IPS-18a (cell line): ENCODE data around the gene LAP3.
"Not testable (repeated sequence)": the region's sequence is repeated elsewhere in the genome, so short reads cannot be mapped to it uniquely, and the experiment has no call there.

Experiments used
- H3K27ac ChIP-seq: one replicate; pipeline ENCODE4 v1.5.1; 2013; ENCODE audit warnings: low read length
- H3K27me3 ChIP-seq: one replicate; pipeline ENCODE4 v1.6.1; 2013; ENCODE audit warnings: mild to moderate bottlenecking, low read length; ENCODE audit not compliant: control insufficient read depth, insufficient read depth
- H3K36me3 ChIP-seq: one replicate; pipeline ENCODE4 v1.6.1; 2013; ENCODE audit warnings: low read depth, low read length; ENCODE audit not compliant: control insufficient read depth
- H3K4me1 ChIP-seq: one replicate; pipeline ENCODE4 v1.6.1; 2013; ENCODE audit warnings: low read depth, low read length; ENCODE audit not compliant: control insufficient read depth
- H3K4me3 ChIP-seq: one replicate; pipeline ENCODE4 v1.5.1; 2013; ENCODE audit warnings: low read length
- H3K9ac ChIP-seq: one replicate; pipeline ENCODE4 v1.6.1; 2013; ENCODE audit warnings: mild to moderate bottlenecking, low read length, moderate library complexity
- H3K9me3 ChIP-seq: one replicate; pipeline ENCODE4 v1.6.1; 2013; ENCODE audit warnings: low read depth, low read length; ENCODE audit not compliant: control insufficient read depth

The LAP3 gene

GRCh38 chr4:17576932-17577664, at the start of gene LAP3:
Gene LAP3, plus strand, starts transcription at chr4:17577198. Its CDS starts 268 bp downstream, at chr4:17577466.
- H3K27me3 ChIP-seq = peaks cover 8% of the 10 kb centered on the region
- no peak within 1 kb of the TSS for H3K27ac ChIP-seq
- H3K9ac ChIP-seq = peak within 1 kb of the TSS; percentile 63
- H3K9me3 ChIP-seq = no peaks in the 10 kb centered on the region
- no peaks in the 10 kb centered on the region for H3K4me1 ChIP-seq
- H3K36me3 ChIP-seq = peaks cover 18% of the 10 kb centered on the region
- H3K4me3 ChIP-seq = peak within 1 kb of the TSS; percentile 69

- Histone ChIP-seq H3K36me3 (no peaks in the 10 kb centered on the region), H3K9me3 (no peaks in the 10 kb centered on the region), H3K4me1 (no peaks in the 10 kb centered on the region), H3K27me3 (no peaks in the 10 kb centered on the region), H3K27ac (no peak overlapping the region), H3K4me3 (no peak overlapping the region), H3K9ac (no peak overlapping the region)
Measured at GRCh38 chr4:17528551-17529165, 48.3 kb upstream of the LAP3 start.

DNA sequence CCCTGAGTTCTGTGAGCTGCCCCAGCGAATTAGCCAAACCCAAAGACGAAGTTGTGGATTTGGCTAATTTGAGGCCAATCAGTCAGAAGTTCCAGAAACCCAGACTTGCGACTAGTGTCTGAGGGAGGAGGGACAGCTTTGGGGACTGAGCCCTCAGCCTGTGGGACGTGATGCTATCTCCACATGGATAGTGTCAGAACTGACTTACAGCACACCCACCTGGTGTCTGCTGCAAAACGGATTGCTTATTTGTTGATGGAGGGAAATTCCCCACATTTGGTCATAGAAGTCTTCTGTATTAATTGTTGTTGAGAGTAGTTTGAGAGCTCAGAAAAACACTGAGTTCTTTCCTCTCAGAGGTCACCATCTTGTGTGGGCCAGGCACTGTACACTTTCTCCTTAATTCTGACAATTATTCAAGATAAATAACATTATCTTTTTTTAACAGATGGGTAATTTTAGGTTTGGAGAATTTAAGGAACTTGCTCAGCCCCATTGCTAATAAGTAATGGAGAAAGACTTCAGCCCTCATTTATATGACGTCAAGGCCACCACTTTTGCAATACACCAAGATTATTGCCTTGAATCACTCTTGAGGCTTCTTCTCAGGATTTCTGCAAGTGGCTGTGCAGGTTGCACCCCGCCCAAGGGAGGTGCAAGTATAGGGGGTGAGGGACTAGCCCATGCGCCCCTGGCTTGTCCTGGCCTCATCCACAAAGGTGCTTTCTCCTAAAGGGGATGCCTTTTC, 45.3 kb upstream of the LAP3 start:
- Histone ChIP-seq H3K9ac (no peak overlapping the region), H3K4me1 (no peaks in the 10 kb centered on the region), H3K36me3 (no peaks in the 10 kb centered on the region)

GRCh38 chr4:17534705-17535104, 42.3 kb upstream of the LAP3 start:
- Histone ChIP-seq H3K9me3 (no peaks in the 10 kb centered on the region), H3K4me3 (no peak overlapping the region), H3K36me3 (no peaks in the 10 kb centered on the region), H3K27ac (no peak overlapping the region), H3K27me3 (no peaks in the 10 kb centered on the region), H3K4me1 (no peaks in the 10 kb centered on the region), H3K9ac (no peak overlapping the region)

More for the DNA sequence above, 45.3 kb upstream of the LAP3 start:
- H3K27me3 ChIP-seq = no peaks in the 10 kb centered on the region
- no peak overlapping the region for H3K4me3 ChIP-seq
- H3K27ac ChIP-seq = no peak overlapping the region
- H3K9me3 ChIP-seq = no peaks in the 10 kb centered on the region

DNA sequence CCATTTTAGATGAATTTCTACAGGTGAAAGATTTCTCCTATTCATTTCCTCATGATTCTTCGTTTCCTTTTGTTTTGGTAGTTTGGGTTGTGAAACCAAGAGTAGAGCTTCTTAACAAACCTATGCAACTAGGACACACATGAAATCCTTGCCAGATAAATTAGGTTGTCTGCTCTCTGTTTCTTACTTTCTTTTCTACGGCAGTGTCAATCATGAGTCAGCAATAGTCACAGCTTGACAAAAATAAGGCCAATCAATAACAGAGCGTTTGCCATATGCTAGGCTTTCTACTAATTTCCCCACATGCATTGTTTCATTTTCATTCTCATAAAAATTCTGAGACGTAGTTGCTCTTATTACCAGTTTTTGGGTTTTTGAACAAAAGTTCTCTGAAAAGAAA, 41.8 kb upstream of the LAP3 start:
- Histone ChIP-seq H3K27ac (no peak overlapping the region), H3K4me3 (no peak overlapping the region), H3K9me3 (no peaks in the 10 kb centered on the region), H3K27me3 (no peaks in the 10 kb centered on the region), H3K9ac (no peak overlapping the region), H3K36me3 (no peaks in the 10 kb centered on the region), H3K4me1 (no peaks in the 10 kb centered on the region)

DNA sequence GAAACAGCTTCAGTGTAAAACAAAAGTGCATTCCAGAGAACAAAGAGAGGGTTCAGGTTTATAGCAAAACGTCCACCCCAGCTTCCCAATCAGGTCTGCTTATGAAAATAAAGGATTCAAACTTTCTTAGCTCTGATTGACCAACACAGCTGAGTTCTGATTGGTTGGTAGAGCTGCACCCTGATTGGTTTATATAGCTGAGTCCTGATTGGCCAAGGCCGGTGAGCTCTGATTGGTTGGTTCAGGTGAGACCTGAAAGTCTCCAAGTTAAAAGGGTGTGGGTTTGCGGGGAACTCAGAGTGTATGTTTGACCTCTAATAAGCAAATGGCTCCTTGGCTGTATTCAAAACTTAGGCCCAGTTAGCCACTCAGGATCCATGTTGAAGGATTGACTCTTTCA, 41.1 kb upstream of the LAP3 start:
- H3K9ac ChIP-seq = no peak overlapping the region
- no peaks in the 10 kb centered on the region for H3K4me1 ChIP-seq
- no peaks in the 10 kb centered on the region for H3K27me3 ChIP-seq
- no peak overlapping the region for H3K4me3 ChIP-seq
- H3K9me3 ChIP-seq = no peaks in the 10 kb centered on the region
- H3K27ac ChIP-seq = no peak overlapping the region
- H3K36me3 ChIP-seq = no peaks in the 10 kb centered on the region

DNA sequence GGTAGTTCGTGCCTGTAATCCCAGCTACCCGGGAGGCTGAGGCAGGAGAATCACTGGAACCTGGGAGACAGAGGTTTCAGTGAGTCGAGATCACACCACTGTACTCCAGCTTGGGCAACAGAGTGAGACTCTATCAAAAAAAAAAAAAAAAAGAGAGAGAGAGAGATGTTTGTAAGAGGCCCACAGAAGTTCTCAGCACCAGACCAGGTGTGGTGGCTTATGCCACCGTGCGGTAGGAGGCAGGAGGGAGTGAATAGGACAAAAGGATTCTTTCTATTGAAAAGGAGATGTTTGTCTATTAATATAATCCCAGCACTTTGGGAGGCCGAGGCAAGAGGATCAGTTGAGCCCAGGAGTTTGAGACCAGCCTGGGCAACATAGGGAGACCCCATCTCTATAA, 39.9 kb upstream of the LAP3 start:
- not testable (repeated sequence) for H3K9ac ChIP-seq, H3K4me1 ChIP-seq, H3K36me3 ChIP-seq, H3K27me3 ChIP-seq, H3K27ac ChIP-seq, H3K4me3 ChIP-seq, H3K9me3 ChIP-seq

DNA sequence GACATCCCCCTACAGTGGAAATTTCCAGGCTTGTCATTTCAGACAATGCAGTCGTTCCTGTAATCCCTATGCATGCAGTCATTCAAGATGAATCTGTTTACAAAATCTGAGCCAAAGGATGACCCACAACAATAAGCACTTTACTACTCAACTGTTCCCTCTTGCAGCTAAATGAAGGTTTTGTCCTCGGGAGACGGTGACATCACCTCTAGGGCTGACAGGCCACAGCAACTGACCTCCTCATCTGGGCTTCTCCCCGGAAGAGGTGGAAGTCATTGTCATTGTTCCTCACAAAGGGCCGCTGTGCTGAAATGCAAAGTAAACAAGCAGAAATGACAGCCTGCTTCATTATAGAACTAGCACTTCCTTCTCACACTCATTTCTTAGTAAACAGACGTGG, 32.8 kb upstream of the LAP3 start:
- Histone ChIP-seq H3K27me3 (peaks cover 9% of the 10 kb centered on the region), H3K27ac (no peak overlapping the region)

DNA sequence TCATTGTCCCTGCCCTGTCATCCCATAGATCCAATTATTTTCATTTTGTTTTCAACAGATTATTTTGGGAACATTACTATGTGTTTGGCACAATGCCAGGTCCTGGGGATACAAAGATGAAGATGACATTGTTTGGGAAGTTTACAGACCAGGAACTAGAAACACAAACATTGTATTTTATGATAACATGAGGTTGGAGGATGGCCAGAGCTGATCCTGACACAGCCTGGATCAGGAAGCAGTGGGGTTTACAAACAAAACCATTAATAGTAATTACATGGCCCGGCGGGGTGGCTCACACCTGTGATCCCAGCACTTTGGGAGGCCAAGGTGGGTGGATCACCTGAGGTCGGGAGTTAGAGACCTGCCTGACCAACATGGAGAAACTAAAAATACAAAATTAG, 32.2 kb upstream of the LAP3 start:
- no peak overlapping the region for H3K4me3 ChIP-seq

More for the DNA sequence above, 32.8 kb upstream of the LAP3 start:
- Histone ChIP-seq H3K4me3 (no peak overlapping the region), H3K36me3 (no peaks in the 10 kb centered on the region), H3K4me1 (peaks cover 4% of the 10 kb centered on the region), H3K9me3 (no peaks in the 10 kb centered on the region), H3K9ac (no peak overlapping the region)

DNA sequence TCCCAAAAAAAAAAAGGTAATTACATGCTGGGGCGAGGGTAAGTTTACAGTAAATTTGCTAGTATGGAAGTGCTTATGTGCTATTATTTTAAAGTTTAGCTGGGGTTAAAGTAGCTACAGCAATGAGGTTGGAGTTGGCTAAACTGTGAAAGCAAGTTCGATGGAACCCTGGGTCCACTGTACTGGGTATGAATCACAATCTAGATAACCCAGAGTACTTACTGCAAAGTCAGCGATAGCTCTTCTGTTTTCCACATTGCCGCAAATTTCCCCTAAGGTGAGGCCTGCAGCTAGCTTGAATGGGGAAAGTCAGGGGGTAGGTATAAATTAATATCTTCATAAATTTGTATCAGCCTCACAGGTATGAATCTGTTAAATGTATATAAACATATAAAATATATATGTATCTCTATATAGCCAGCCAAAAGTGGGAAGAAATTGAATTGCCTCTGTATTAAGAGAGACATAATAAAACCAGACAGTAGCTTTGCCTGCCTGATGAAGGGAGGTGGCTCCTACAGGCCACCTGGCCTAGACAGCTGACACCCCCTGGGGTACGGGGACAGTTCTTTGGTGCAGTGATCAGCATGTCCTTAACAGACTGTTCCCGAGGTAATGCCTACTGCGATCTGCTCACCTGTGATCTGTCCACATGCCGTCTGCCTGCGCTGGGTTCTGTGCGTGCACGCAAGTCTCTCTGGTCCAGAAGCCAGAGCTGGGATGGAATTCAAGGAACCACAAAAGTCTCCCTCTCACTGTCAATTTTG, 31.4 kb upstream of the LAP3 start:
- Histone ChIP-seq H3K27ac (no peak overlapping the region), H3K36me3 (no peaks in the 10 kb centered on the region), H3K27me3 (peaks cover 9% of the 10 kb centered on the region), H3K9ac (no peak overlapping the region), H3K4me1 (peaks cover 4% of the 10 kb centered on the region), H3K9me3 (no peaks in the 10 kb centered on the region), H3K4me3 (no peak overlapping the region)

More for the DNA sequence above, 32.2 kb upstream of the LAP3 start:
- no peak overlapping the region for H3K9ac ChIP-seq
- H3K27me3 ChIP-seq = peaks cover 9% of the 10 kb centered on the region
- H3K4me1 ChIP-seq = peaks cover 4% of the 10 kb centered on the region
- no peak overlapping the region for H3K27ac ChIP-seq
- no peaks in the 10 kb centered on the region for H3K9me3 ChIP-seq
- no peaks in the 10 kb centered on the region for H3K36me3 ChIP-seq

- no peak overlapping the region for H3K4me3 ChIP-seq
- no peaks in the 10 kb centered on the region for H3K9me3 ChIP-seq
- peaks cover 9% of the 10 kb centered on the region for H3K27me3 ChIP-seq
- H3K36me3 ChIP-seq = no peaks in the 10 kb centered on the region
- H3K27ac ChIP-seq = no peak overlapping the region
- peaks cover 4% of the 10 kb centered on the region for H3K4me1 ChIP-seq
- no peak overlapping the region for H3K9ac ChIP-seq
Measured at GRCh38 chr4:17546222-17546621, 30.8 kb upstream of the LAP3 start.
